ENCODE data around the gene COBLL1.
A peak's percentile ranks its signal among the peaks of the same experiment; 100 is the strongest.

The COBLL1 gene

DNA sequence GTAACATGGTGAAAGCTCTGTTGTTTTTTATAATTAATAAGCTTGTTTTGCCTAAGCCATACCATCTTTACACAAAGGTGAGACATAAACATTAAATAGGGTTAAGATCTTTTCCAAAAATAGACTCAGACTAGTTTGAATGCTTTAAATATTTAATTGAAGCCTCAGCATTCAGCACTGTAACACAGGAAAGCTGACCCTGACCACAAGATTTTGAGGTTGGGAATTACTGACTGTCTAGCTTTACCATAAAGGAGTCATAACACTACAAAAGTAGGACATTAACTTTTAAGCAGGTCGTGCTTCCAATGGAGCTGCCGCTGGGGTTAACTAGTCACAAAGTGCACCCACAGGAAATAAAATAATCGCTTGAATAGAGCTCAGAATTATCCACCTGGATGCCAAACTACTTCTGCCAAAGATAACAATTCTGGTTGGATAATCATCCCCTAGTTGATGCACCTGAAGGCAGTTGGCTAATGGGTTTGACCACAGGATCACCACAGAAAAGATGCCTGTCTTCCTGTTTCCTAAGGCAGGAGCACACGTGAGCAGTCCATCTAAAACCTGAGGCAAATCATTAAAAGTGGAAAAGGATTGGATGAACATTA, 106.2 kb downstream of the COBLL1 start:
- no peaks in the 10 kb centered on the region for H3K36me3 ChIP-seq (ENCODE audit: control insufficient read depth, insufficient read depth, low read length)
- H3K9me3 ChIP-seq (ENCODE audit: control insufficient read depth, low read length) = no peaks in the 10 kb centered on the region
- no peak overlapping the region for H3K4me3 ChIP-seq (ENCODE audit: low read length)
- peaks cover 50% of the 10 kb centered on the region for H3K4me1 ChIP-seq (ENCODE audit: control insufficient read depth, insufficient read depth, low read length)
- no peaks in the 10 kb centered on the region for H3K27me3 ChIP-seq (ENCODE audit: control insufficient read depth, insufficient read depth, low read length)
- no peak overlapping the region for H3K9ac ChIP-seq (ENCODE audit: low read length)

DNA sequence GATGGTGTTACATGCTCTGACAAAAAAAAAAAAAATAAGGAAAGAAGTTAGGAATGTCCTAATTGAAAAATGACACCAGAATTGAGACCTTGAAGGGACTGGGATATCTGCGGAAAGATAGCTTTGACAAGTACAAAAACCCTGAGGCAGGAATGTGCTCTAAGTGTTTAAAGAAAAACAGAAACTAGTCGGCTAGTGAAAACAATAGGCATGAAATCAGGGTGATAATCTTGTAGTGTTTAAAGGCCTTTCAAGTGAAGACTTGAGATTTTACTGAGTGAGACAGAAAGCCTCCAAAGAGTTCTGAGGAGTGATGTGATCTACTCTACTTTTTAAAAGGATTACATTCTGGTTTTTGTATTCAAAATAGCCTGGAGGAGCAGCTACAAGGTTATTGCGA, 107.4 kb downstream of the COBLL1 start:
- no peak overlapping the region for H3K9ac ChIP-seq (ENCODE audit: low read length)
- no peaks in the 10 kb centered on the region for H3K27me3 ChIP-seq (ENCODE audit: control insufficient read depth, insufficient read depth, low read length)
- no peaks in the 10 kb centered on the region for H3K9me3 ChIP-seq (ENCODE audit: control insufficient read depth, low read length)
- no peak overlapping the region for H3K4me3 ChIP-seq (ENCODE audit: low read length)
- peaks cover 41% of the 10 kb centered on the region for H3K4me1 ChIP-seq (ENCODE audit: control insufficient read depth, insufficient read depth, low read length)
- H3K36me3 ChIP-seq (ENCODE audit: control insufficient read depth, insufficient read depth, low read length) = no peaks in the 10 kb centered on the region

DNA sequence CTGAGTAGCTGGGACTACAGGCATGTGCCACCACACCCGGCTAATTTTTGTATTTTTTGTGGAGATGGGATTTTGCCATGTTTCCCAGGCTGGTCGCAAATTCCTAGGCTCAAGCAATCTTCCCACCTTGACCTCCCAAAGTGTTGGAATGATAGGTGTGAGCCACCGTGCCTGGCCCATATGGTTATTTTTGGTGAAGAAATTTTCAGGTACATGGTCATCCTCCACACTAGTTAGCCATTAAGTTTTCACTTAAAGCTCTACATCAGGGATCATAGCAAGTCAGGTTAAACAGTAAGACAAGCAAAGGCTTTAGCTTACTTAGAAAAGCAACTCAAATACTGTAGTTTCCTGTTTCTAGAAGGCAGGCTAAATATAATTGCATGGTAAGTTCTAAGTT, 116.1 kb downstream of the COBLL1 start:
- no peaks in the 10 kb centered on the region for H3K9me3 ChIP-seq (ENCODE audit: control insufficient read depth, low read length)
- H3K36me3 ChIP-seq (ENCODE audit: control insufficient read depth, insufficient read depth, low read length) = no peaks in the 10 kb centered on the region

DNA sequence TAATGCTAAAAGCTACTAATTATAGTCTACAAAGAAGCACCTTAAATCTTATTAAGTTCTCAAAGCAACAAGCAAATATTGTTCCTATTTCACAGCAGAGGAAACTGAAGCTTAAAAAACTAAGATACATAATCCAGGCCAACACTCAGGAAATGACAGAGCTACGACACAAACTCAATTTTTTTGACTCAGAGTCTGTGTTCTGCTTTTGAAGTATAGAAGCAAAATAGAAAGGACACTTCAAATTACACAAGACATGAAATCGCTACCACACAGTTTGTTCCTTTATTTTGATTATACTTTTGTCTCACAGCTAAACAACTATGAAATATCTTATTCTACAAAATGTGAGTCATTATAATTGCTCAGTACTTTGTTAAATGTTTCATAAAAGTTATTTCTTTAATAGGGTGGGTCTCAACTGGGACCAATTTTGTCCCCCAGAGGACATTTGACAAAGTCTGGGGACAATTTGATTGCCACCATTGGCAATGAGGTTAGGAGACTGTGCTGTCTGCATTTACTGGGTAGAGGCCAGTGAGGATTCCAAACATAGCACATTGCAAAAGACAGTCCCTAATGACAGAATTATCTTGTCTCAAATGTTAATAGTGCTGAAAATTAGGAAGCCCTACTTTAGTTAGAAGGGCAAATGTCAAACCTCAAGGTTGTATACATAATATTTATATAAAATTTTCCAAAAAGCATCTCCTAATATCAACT, 118.8 kb downstream of the COBLL1 start:
- no peaks in the 10 kb centered on the region for H3K4me1 ChIP-seq (ENCODE audit: control insufficient read depth, insufficient read depth, low read length)
- H3K27me3 ChIP-seq (ENCODE audit: control insufficient read depth, insufficient read depth, low read length) = no peaks in the 10 kb centered on the region
- H3K9me3 ChIP-seq (ENCODE audit: control insufficient read depth, low read length) = no peaks in the 10 kb centered on the region
- H3K4me3 ChIP-seq (ENCODE audit: low read length) = no peak overlapping the region
- H3K9ac ChIP-seq (ENCODE audit: low read length) = no peak overlapping the region
- H3K36me3 ChIP-seq (ENCODE audit: control insufficient read depth, insufficient read depth, low read length) = no peaks in the 10 kb centered on the region

More for the DNA sequence above, 116.1 kb downstream of the COBLL1 start:
- no peak overlapping the region for H3K9ac ChIP-seq (ENCODE audit: low read length)
- H3K4me3 ChIP-seq (ENCODE audit: low read length) = no peak overlapping the region
- peaks cover under 1% of the 10 kb centered on the region for H3K4me1 ChIP-seq (ENCODE audit: control insufficient read depth, insufficient read depth, low read length)
- no peaks in the 10 kb centered on the region for H3K27me3 ChIP-seq (ENCODE audit: control insufficient read depth, insufficient read depth, low read length)

DNA sequence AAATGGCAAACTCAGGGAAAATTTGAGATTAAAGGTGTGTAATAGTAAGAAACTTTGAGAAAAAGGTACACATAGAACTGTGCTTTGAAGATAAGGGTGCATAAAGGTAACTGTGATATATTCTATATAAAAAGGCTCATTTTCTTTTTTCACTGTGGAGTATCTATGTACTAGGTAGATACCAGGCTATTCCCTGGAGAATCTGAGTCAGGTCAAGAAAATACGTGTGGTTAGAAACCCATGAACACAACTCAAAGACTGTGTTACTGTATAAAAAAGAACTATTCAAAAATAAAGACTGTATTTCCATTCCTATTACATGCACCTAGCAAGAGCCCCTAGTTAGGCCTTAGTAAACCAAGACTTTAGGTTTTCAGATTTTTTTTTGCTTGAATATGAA, 120.2 kb downstream of the COBLL1 start:
- no peak overlapping the region for H3K4me3 ChIP-seq (ENCODE audit: low read length)
- H3K9ac ChIP-seq (ENCODE audit: low read length) = no peak overlapping the region
- H3K27me3 ChIP-seq (ENCODE audit: control insufficient read depth, insufficient read depth, low read length) = no peaks in the 10 kb centered on the region
- no peaks in the 10 kb centered on the region for H3K9me3 ChIP-seq (ENCODE audit: control insufficient read depth, low read length)
- H3K36me3 ChIP-seq (ENCODE audit: control insufficient read depth, insufficient read depth, low read length) = no peaks in the 10 kb centered on the region
- H3K4me1 ChIP-seq (ENCODE audit: control insufficient read depth, insufficient read depth, low read length) = no peaks in the 10 kb centered on the region

DNA sequence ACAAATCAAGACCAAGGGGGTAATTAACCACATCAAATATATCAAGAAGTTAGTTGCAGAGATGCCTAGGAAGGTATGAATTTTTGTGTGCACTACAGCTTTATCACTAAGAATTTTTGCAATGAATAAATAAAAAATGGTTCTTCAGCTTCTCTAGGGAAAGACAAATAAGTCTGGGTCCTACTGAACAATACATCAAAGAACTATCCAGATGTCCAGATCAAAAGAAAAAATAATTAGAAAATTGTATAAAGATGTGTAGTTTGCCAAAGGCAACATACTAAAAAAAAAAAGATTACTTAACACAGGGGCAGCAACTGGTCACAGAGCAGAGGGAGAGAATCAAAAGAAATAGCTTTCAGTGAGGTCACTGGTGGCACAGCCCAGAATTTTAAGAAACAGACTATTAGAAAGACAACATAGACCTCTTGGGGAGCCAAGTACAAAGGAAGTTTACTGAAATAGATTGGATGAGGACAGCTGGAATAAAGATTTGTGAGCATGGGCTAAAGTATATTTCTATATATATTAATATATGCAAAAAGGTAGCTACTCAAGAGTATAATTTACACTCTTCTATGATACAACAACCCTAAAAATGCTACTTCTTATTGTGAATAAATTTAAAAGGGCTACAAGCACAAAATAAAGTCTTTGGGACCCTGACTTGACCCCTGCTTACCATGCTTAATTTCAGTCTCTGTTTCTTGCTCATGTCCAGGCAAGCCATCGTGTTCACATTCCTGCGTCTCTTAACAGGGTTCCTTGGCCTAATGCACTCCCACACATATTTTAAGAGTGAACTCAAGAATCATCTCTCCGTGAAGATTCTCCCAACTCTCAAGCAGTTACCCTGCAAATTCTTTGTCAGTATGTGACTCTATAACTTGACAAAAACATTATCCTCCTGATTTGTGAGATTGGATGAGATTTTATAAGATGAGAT, 121.4 kb downstream of the COBLL1 start:
- no peaks in the 10 kb centered on the region for H3K36me3 ChIP-seq (ENCODE audit: control insufficient read depth, insufficient read depth, low read length)
- no peaks in the 10 kb centered on the region for H3K9me3 ChIP-seq (ENCODE audit: control insufficient read depth, low read length)
- H3K27me3 ChIP-seq (ENCODE audit: control insufficient read depth, insufficient read depth, low read length) = no peaks in the 10 kb centered on the region
- H3K9ac ChIP-seq (ENCODE audit: low read length) = no peak overlapping the region
- H3K4me3 ChIP-seq (ENCODE audit: low read length) = no peak overlapping the region
- H3K4me1 ChIP-seq (ENCODE audit: control insufficient read depth, insufficient read depth, low read length) = no peaks in the 10 kb centered on the region

DNA sequence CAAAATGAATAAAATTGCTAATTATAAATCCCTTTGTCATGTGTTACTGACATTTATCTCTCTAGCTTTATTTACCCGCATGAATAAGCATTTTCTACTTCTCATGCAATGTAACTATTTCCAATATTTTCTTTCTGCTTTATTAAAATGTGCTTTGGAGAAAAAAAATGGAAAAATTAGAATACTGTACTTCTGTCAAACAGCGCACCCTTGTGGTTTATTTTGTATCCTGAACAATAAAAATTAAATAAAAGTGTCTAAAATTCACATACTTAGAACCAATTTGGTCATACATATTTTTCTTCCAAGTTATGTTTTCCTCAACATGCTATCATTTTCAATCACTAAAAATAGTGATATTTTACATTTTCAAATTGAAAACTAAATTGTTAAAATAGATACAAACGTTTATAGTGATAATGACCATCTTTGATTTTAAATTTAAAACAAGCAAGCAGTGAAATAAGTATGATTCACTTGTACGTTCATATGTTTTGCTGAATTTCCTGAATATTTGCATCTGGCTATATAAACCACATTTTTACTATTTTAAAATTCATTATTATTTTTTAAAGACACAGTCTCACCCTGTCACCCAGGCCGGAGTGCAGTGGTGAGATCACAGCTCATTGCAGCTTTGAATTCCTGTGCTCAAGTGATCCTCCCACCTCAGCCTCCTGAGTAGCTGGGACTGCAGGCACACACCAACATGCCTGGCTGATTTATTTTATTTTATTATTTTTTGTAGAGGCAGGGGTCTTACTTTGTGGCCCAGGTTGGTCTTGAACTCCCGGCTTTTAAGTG, 124.4 kb downstream of the COBLL1 start:
- Histone ChIP-seq H3K9ac (ENCODE audit: low read length) (no peak overlapping the region), H3K9me3 (ENCODE audit: control insufficient read depth, low read length) (no peaks in the 10 kb centered on the region), H3K36me3 (ENCODE audit: control insufficient read depth, insufficient read depth, low read length) (no peaks in the 10 kb centered on the region), H3K4me1 (ENCODE audit: control insufficient read depth, insufficient read depth, low read length) (peaks cover 5% of the 10 kb centered on the region), H3K4me3 (ENCODE audit: low read length) (no peak overlapping the region), H3K27me3 (ENCODE audit: control insufficient read depth, insufficient read depth, low read length) (no peaks in the 10 kb centered on the region)

DNA sequence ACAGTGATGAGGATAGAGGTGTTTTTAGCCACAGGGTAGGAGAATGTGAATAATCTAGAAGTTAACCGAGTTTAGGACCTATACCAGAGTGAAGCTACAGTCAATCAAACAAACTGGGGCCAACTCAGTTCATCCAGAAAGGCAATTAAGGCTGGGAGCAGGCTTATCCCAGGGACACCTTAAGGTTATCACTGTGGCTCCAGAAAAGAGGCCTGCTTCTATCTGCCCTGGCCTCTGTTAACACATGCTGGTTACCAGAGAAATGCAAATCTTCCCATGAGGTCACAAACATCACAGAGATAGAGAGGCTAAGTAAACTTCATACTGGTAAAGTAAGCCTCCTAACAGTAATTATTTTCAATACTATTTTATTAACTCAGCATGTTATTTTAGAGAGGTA, 127.2 kb downstream of the COBLL1 start:
- H3K27me3 ChIP-seq (ENCODE audit: control insufficient read depth, insufficient read depth, low read length) = no peaks in the 10 kb centered on the region
- H3K36me3 ChIP-seq (ENCODE audit: control insufficient read depth, insufficient read depth, low read length) = no peaks in the 10 kb centered on the region
- H3K4me3 ChIP-seq (ENCODE audit: low read length) = no peak overlapping the region
- no peaks in the 10 kb centered on the region for H3K9me3 ChIP-seq (ENCODE audit: control insufficient read depth, low read length)
- no peak overlapping the region for H3K9ac ChIP-seq (ENCODE audit: low read length)
- peaks cover 5% of the 10 kb centered on the region for H3K4me1 ChIP-seq (ENCODE audit: control insufficient read depth, insufficient read depth, low read length)

DNA sequence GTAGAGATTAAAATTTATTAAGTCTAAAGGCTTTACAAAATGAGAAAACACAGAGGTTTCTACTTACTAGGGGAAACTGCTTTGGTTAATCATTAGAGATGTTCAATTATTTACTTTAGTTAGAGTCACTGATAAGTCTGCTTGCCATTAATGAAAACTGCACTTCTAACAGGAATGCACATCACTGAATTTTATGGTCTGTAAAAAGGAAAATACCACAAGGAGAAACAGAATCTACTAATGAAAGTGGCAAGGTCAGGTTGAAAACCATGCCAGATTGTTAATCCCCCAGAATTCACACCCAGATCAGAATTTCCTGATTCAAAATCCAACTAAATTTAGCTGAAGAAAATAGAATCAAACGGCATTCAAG, 129.9 kb downstream of the COBLL1 start:
- H3K36me3 ChIP-seq (ENCODE audit: control insufficient read depth, insufficient read depth, low read length) = no peaks in the 10 kb centered on the region
- peak overlapping the region; percentile 5 for H3K9ac ChIP-seq (ENCODE audit: low read length)
- H3K9me3 ChIP-seq (ENCODE audit: control insufficient read depth, low read length) = no peaks in the 10 kb centered on the region
- peaks cover 5% of the 10 kb centered on the region for H3K4me1 ChIP-seq (ENCODE audit: control insufficient read depth, insufficient read depth, low read length)
- no peak overlapping the region for H3K4me3 ChIP-seq (ENCODE audit: low read length)
- no peaks in the 10 kb centered on the region for H3K27me3 ChIP-seq (ENCODE audit: control insufficient read depth, insufficient read depth, low read length)

DNA sequence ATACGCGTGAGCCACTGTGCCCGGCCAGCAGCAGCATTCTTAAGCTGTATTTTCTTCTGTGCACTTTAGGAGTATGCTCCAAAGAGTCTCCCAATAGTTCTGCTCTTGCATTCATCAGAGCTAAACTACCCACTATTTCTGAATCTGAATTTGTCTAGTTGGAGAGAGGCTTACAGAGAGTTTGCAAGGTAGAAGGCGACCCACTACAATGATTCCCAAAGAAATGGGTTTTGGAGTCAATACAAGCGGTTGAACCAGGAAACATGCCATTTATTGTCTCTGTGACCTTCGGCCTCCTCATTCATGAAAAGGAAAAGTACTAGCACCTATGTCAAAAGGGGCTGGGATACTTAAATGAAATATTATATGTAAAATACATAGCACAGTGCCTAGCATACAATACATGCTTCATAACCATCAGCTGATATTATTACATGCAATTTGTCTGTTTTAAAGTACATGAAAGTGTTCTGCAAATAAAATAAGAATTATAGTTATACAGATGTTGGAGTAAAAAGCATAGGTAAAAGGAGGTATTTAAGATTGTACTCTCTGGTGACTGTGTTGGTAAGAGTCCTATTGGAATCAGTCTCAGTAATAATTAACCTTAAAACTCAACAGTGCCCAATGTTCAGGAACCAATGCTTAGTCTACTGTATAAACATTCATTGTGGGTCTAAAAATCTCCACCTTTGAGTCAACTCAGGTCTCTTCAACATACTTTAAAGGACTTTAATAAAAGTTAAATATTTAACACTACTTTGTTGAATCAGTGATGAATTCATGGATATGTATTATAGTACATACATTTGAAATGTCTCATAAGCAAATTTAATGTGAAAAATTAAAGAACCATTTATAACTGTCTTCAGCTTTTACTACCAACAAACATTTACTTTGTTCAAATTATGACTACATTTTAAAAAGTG, 130.5 kb downstream of the COBLL1 start:
- no peaks in the 10 kb centered on the region for H3K36me3 ChIP-seq (ENCODE audit: control insufficient read depth, insufficient read depth, low read length)
- no peaks in the 10 kb centered on the region for H3K27me3 ChIP-seq (ENCODE audit: control insufficient read depth, insufficient read depth, low read length)
- H3K4me1 ChIP-seq (ENCODE audit: control insufficient read depth, insufficient read depth, low read length) = peaks cover 5% of the 10 kb centered on the region
- H3K4me3 ChIP-seq (ENCODE audit: low read length) = no peak overlapping the region
- H3K9ac ChIP-seq (ENCODE audit: low read length) = no peak overlapping the region
- no peaks in the 10 kb centered on the region for H3K9me3 ChIP-seq (ENCODE audit: control insufficient read depth, low read length)
